ENCODE results near the gene RBM33.
"Not testable (repeated sequence)": the region's sequence is repeated elsewhere in the genome, so short reads cannot be mapped to it uniquely, and the experiment has no call there.

The RBM33 gene

GRCh38 chr7:155663937-155664336 is 19.5 kb downstream of the RBM33 start:
- no peak for DNase-seq

GRCh38 chr7:155665079-155665956 is 20.9 kb downstream of the RBM33 start:
- DNase-seq: no peak

GRCh38 chr7:155665957-155666287 is 21.5 kb downstream of the RBM33 start:
- DNase-seq: no peak

GRCh38 chr7:155667241-155667829 is 22.9 kb downstream of the RBM33 start:
- no peak for DNase-seq

GRCh38 chr7:155669717-155670505 is 25.4 kb downstream of the RBM33 start:
- no peak for DNase-seq

- no peak for DNase-seq
These were observed 26.1 kb downstream of the RBM33 start for GRCh38 chr7:155670521-155670920.

- DNase-seq: no peak
These were observed 30.1 kb downstream of the RBM33 start for GRCh38 chr7:155674556-155674955.

GRCh38 chr7:155676052-155676451 is 31.6 kb downstream of the RBM33 start:
- DNase-seq: no peak

GRCh38 chr7:155677688-155678087 is 33.2 kb downstream of the RBM33 start:
- no peak for DNase-seq

- DNase-seq: no peak
These were observed 35.7 kb downstream of the RBM33 start for GRCh38 chr7:155680124-155680523.

GRCh38 chr7:155680864-155681263 is 36.4 kb downstream of the RBM33 start:
- DNase-seq: no peak

- DNase-seq: no peak
These were observed 37.2 kb downstream of the RBM33 start for GRCh38 chr7:155681663-155682062.

GRCh38 chr7:155682484-155682883 is 38.0 kb downstream of the RBM33 start:
- no peak for DNase-seq

- no peak for DNase-seq
These were observed 38.6 kb downstream of the RBM33 start for GRCh38 chr7:155683098-155683497.

- no peak for DNase-seq
These were observed 39.3 kb downstream of the RBM33 start for GRCh38 chr7:155683714-155684113.

- DNase-seq: no peak
These were observed 40.1 kb downstream of the RBM33 start for GRCh38 chr7:155684543-155684942.

- no peak for DNase-seq
These were observed 40.8 kb downstream of the RBM33 start for GRCh38 chr7:155685070-155685790.

- no peak for DNase-seq
These were observed 41.3 kb downstream of the RBM33 start for GRCh38 chr7:155685791-155686160.

GRCh38 chr7:155686620-155687324 is 42.3 kb downstream of the RBM33 start:
- not testable (repeated sequence) for DNase-seq

- not testable (repeated sequence) for DNase-seq
These were observed 43.8 kb downstream of the RBM33 start for GRCh38 chr7:155688237-155688636.

- not testable (repeated sequence) for DNase-seq
These were observed 46.2 kb downstream of the RBM33 start for GRCh38 chr7:155690655-155691054.

GRCh38 chr7:155692317-155692716 is 47.9 kb downstream of the RBM33 start:
- DNase-seq: no peak
